Measurements from ENCODE around the gene XPNPEP2. TPM values are rescaled to one million over a fixed set of nuclear protein-coding genes. Genes with fewer than 3 reads are reported as not detected.
"Not testable (repeated sequence)": the region's sequence is repeated elsewhere in the genome, so short reads cannot be mapped to it uniquely, and the experiment has no call there.

Gene XPNPEP2
- total RNA-seq, 2 donors from 2014 or later = 11.3 to 29.3 TPM

- DNase-seq (ENCODE audit: low spot score) = peak; percentile 84
- intact Hi-C loops (cut with DNase I) = no loop called here
Measured at GRCh38 chrX:129717892-129718291, 20.9 kb upstream of the XPNPEP2 start.

- peak; percentile 68 for DNase-seq (ENCODE audit: low spot score)
- intact Hi-C loops (cut with DNase I) = no loop called here
Measured at GRCh38 chrX:129718676-129719075, 20.1 kb upstream of the XPNPEP2 start.

GRCh38 chrX:129719268-129719667 is 19.5 kb upstream of the XPNPEP2 start:
- DNase-seq (ENCODE audit: low spot score) = peak; percentile 2
- intact Hi-C loops (cut with DNase I) = no loop called here

- DNase-seq (ENCODE audit: low spot score) = no peak
- intact Hi-C loops (cut with DNase I) = no loop called here
Measured at GRCh38 chrX:129719931-129720530, 18.7 kb upstream of the XPNPEP2 start.

- intact Hi-C loops (cut with DNase I) = no loop called here
- no peak for DNase-seq (ENCODE audit: low spot score)
Measured at GRCh38 chrX:129720741-129721140, 18.0 kb upstream of the XPNPEP2 start.

- intact Hi-C loops (cut with DNase I) = no loop called here
Measured at GRCh38 chrX:129721414-129721813, 17.4 kb upstream of the XPNPEP2 start.

GRCh38 chrX:129721870-129722269 is 16.9 kb upstream of the XPNPEP2 start:
- intact Hi-C loops (cut with DNase I) = no loop called here
- peak; percentile 23 for DNase-seq (ENCODE audit: low spot score)

More at GRCh38 chrX:129721414-129721813, 17.4 kb upstream of the XPNPEP2 start:
- DNase-seq (ENCODE audit: low spot score) = no peak

GRCh38 chrX:129723511-129723910 is 15.3 kb upstream of the XPNPEP2 start:
- DNase-seq (ENCODE audit: low spot score) = no peak

GRCh38 chrX:129724754-129725153 is 14.0 kb upstream of the XPNPEP2 start:
- intact Hi-C loops (cut with DNase I) = loop anchor here in 1 of 2 donors (5.0 kb wide), 1 partner anchor 82 kb away; no protein-coding TSS in a partner anchor
- DNase-seq (ENCODE audit: low spot score) = no peak

More at GRCh38 chrX:129723511-129723910, 15.3 kb upstream of the XPNPEP2 start:
- intact Hi-C loops (cut with DNase I) = no loop called here

GRCh38 chrX:129726307-129727111 is 12.3 kb upstream of the XPNPEP2 start:
- intact Hi-C loops (cut with DNase I) = loop anchor here (2.0 to 5.0 kb wide), 3 partner anchors 84 to 120 kb away; no protein-coding TSS in a partner anchor
- no peak for DNase-seq (ENCODE audit: low spot score)

- DNase-seq (ENCODE audit: low spot score) = no peak
- intact Hi-C loops (cut with DNase I) = loop anchor here in 1 of 2 donors (5.0 kb wide), 1 partner anchor 86 kb away; no protein-coding TSS in a partner anchor
Measured at GRCh38 chrX:129728061-129728460, 10.7 kb upstream of the XPNPEP2 start.

- no peak for DNase-seq (ENCODE audit: low spot score)
- intact Hi-C loops (cut with DNase I) = no loop called here
Measured at GRCh38 chrX:129731228-129731627, 7.6 kb upstream of the XPNPEP2 start.

- intact Hi-C loops (cut with DNase I) = no loop called here
- DNase-seq (ENCODE audit: low spot score) = no peak
Measured at GRCh38 chrX:129732857-129733256, 5.9 kb upstream of the XPNPEP2 start.

- no peak for DNase-seq (ENCODE audit: low spot score)
- intact Hi-C loops (cut with DNase I) = no loop called here
Measured at GRCh38 chrX:129733335-129733734, 5.4 kb upstream of the XPNPEP2 start.

GRCh38 chrX:129736491-129736890 is 2.3 kb upstream of the XPNPEP2 start:
- intact Hi-C loops (cut with DNase I) = no loop called here
- no peak for DNase-seq (ENCODE audit: low spot score)

- intact Hi-C loops (cut with DNase I) = no loop called here
- DNase-seq (ENCODE audit: low spot score) = peak; percentile 67
Measured at GRCh38 chrX:129737916-129738315, 863 bp upstream of the XPNPEP2 start.

- peak; percentile 68 for DNase-seq (ENCODE audit: low spot score)
- intact Hi-C loops (cut with DNase I) = no loop called here
Measured at GRCh38 chrX:129739578-129739977, 799 bp downstream of the XPNPEP2 start.

- peak; percentile 47 for DNase-seq (ENCODE audit: low spot score)
- intact Hi-C loops (cut with DNase I) = no loop called here
Measured at GRCh38 chrX:129741880-129742758, 3.3 kb downstream of the XPNPEP2 start.

GRCh38 chrX:129742759-129743152 is 4.0 kb downstream of the XPNPEP2 start:
- DNase-seq (ENCODE audit: low spot score); intact Hi-C loops (cut with DNase I): not testable (repeated sequence)

- DNase-seq (ENCODE audit: low spot score) = peak; percentile 23
- intact Hi-C loops (cut with DNase I) = no loop called here
Measured at GRCh38 chrX:129743821-129744220, 5.0 kb downstream of the XPNPEP2 start.
